NCI-H2029 (cell line): ENCODE results near the gene NLGN1.

Source experiments
- DNase-seq: peaks from one replicate; lab custom pipeline; 2025; lab: John Stamatoyannopoulos, UW

Gene NLGN1

GRCh38 chr3:173639098-173639497 lies 241.6 kb downstream of the NLGN1 start:
- DNase-seq, result no peak

DNA sequence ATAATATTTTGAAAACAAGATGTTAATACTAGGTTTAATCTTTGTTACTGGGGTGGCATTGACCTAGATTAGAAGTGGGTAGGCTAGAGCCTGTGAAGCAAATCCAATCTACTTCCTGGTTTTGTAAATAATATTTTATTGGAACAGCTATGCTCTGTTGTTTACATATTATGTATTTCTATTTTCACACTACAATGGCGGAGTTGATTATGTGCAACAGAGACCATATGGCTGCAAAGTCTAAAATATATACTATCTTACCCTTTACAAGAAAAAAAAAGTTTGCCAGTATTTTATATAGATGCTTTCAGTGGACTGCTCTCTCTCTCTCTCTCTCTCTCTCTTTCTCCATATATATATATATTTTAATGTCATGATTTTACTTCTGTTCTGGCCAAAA lies 244.2 kb downstream of the NLGN1 start:
- no peak for DNase-seq

GRCh38 chr3:173644086-173645082 lies 246.8 kb downstream of the NLGN1 start:
- DNase-seq, result no peak

- no peak for DNase-seq
These were observed 253.1 kb downstream of the NLGN1 start for GRCh38 chr3:173650596-173650995.

- DNase-seq, result no peak
These were observed 254.5 kb downstream of the NLGN1 start for GRCh38 chr3:173652093-173652492.

GRCh38 chr3:173653781-173654180 lies 256.2 kb downstream of the NLGN1 start:
- DNase-seq, result no peak

DNA sequence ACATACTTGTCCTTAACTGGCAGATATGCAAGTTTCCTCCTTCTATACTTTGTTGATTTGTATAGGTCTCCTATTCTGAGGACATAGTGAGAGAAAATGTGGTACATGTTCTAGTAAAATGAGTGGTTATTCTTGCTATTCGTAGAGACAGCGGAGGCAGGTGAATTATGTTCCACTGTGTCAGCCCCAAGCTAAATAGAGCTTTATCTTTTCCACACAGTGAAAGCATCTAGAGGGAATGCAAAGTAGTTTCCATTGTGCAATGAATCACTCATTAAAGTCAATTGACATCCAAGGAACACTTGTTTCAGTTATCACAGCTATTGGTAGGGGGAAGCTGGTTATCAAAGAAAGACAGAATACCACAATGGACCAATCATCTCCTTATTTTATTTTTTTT lies 262.4 kb downstream of the NLGN1 start:
- no peak for DNase-seq

- DNase-seq, result peak; percentile 26
These were observed 263.2 kb downstream of the NLGN1 start for GRCh38 chr3:173660645-173661299.

- DNase-seq, result no peak
These were observed 266.2 kb downstream of the NLGN1 start for GRCh38 chr3:173663696-173664111.

- no peak for DNase-seq
These were observed 278.6 kb downstream of the NLGN1 start for GRCh38 chr3:173676094-173676493.

GRCh38 chr3:173681188-173681678 lies 283.7 kb downstream of the NLGN1 start:
- DNase-seq, result no peak

DNA sequence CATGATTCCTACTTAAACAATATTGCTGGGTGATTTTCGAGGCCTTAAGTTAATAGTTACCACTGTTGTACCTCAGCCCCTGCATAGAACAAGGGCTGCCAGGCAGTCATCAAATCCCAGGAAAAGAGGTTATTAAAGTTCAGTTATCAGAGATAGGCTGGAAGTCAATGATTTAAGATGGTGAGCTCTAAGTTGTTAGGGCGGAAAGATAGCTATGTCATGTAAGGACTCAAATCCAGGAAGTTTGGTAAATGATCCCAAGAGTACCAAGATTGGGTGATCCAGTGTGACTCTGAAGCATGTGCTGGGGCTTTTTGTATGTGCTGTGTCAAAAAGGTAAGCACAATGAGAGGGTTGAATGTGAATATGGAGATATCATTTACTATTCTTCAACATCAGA lies 287.9 kb downstream of the NLGN1 start:
- no peak for DNase-seq

- no peak for DNase-seq
These were observed 290.8 kb downstream of the NLGN1 start for GRCh38 chr3:173688216-173688842.

DNA sequence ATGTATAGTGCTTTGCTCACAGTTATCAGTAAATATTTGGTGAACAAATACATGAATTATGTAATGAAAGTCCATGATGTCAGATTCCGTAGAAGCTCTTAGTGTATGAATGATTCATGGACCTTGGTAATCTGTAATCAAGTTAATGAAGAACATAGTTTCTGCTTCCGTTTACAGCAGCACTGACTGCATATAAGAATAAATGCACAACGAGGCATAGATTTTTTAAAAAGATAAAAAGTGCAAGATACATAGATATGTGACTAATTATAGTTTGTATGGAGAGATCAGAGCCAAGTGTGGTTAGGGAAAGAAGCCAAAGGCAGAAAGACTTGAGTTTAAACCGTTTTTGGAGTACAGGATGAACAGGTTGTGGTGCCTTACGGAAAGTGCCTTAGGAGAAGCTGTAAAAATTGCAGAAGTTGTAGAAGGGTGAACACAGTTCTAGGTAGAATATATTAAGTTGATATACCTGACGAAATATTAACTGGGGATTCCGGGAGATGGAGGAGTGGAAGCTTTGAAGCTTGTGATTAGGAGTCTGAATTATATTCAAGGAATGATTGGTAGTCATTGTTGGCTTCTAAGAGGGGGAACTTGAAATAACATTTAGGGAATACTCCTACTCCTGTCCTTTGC lies 293.1 kb downstream of the NLGN1 start:
- DNase-seq, result no peak

DNA sequence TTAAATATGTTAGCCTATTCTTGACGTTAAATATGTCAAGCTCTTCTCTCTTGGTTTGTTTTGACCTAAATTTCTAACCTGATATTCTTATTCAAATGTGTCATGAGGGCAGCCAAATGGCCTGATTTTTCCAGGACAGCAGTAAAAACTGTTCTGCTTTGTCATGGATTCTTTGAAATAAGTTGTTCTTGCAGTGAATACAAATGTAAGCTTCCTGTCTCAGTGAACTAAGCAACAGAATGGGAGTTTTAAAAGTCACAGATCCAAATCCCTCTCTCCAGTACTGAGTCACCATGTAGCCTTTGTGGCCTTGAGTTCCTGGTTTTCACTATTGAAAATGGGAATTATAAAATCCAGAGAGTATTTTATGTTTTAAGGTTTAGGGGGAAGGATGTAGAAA lies 301.8 kb downstream of the NLGN1 start:
- DNase-seq, result no peak

DNA sequence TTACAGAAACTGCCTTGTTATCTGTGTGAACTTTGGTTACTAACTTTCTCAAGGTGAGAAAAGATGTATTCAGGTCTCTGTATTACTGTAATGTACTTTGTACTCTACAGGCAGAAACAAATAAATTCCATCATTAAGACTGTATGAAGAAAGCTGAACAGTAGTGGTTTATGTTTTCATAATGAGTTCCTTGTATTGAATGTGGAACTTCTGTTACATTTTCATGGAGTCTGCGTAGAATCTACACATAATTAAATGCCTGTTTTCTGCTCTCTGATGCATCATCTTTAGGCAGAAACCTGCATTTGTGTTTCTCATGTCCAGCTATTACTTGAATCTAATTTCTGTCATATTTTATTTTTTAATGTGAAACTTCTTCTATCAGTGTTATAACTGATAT lies 302.8 kb downstream of the NLGN1 start:
- DNase-seq, result no peak

DNA sequence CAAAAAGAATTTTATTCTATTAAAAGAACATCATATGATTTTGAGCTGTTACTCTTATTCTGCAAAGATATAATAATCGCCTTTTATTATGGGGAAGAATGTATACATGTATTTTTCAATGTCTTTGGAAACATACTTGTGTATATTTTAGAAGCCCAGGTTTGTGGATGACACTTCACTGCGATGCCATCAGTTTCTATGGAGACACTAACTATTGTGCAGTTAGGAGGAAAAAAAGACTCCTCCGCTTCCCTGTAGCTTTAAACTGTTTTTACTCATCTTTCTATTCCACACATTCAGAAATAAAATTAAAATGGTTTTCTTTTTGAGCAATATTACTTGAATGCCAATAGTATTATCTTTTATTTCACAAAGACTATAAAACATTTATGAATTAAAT lies 305.0 kb downstream of the NLGN1 start:
- no peak for DNase-seq

- DNase-seq, result no peak
These were observed 306.2 kb downstream of the NLGN1 start for GRCh38 chr3:173703771-173704170.

- no peak for DNase-seq
These were observed 309.1 kb downstream of the NLGN1 start for GRCh38 chr3:173706630-173707029.

DNA sequence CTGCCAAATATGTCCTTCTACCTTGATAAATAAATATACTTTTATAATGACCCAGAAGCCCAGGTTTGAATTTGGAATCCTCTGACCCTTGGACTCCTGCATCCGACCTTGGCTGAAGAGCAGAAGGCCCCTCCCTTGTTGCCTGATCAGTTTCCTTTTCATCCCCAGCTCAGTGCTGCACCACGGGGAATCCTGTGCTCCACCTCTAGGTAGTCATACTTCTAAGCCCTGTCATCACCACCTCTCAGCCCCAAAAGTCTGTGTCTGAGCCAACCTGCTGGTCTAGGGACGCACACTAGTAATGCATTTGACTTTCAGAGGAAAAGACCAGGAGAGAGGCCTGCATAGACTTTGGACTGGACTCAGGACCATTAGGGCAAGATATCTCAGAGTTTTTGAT lies 310.6 kb downstream of the NLGN1 start:
- DNase-seq, result no peak

- DNase-seq, result no peak
These were observed 311.5 kb downstream of the NLGN1 start for GRCh38 chr3:173709026-173709425.

- DNase-seq, result no peak
These were observed 314.1 kb downstream of the NLGN1 start for GRCh38 chr3:173711619-173712018.
